Smooth muscle cell (in vitro differentiated cells): ENCODE data around the gene KCNE5. TPM values are rescaled to one million over a fixed set of nuclear protein-coding genes. Genes with fewer than 3 reads are reported as not detected.

Source experiments
- DNase-seq: peaks from one replicate; lab custom pipeline; 2025; ENCODE audit not compliant: unreplicated experiment; lab: John Stamatoyannopoulos, UW
- H2AFZ ChIP-seq: fragments of 200-600 bp; sonication (generic); 2 replicates; pipeline ENCODE4 v1.6.0; 2016; ENCODE audit warnings: antibody characterized with exemption, low read depth, mild to moderate bottlenecking
- H3F3A ChIP-seq: fragments of 200-600 bp; sonication (generic); 2 replicates; pipeline ENCODE4 v1.6.0; 2017; ENCODE audit warnings: antibody characterized with exemption, low read depth
- H3K27ac ChIP-seq: fragments of 200-600 bp; sonication (generic); 2 replicates; pipeline ENCODE4 v1.5.1; 2016; ENCODE audit warnings: low read depth, mild to moderate bottlenecking
- H3K27me3 ChIP-seq: fragments of 200-600 bp; sonication (generic); 2 replicates; pipeline ENCODE4 v1.6.1; 2016; ENCODE audit warnings: low read depth, mild to moderate bottlenecking
- H3K36me3 ChIP-seq: fragments of 200-600 bp; sonication (generic); 2 replicates; pipeline ENCODE4 v1.5.1; 2016; ENCODE audit warnings: low read depth
- H3K4me1 ChIP-seq: fragments of 200-600 bp; sonication (generic); 2 replicates; pipeline ENCODE4 v1.5.1; 2016; ENCODE audit warnings: low read depth
- H3K4me2 ChIP-seq: fragments of 200-600 bp; sonication (generic); 2 replicates; pipeline ENCODE4 v1.6.0; 2016; ENCODE audit warnings: mild to moderate bottlenecking
- H3K4me3 ChIP-seq: fragments of 200-600 bp; sonication (generic); 2 replicates; pipeline ENCODE4 v1.5.1; 2016; ENCODE audit warnings: mild to moderate bottlenecking
- H3K79me2 ChIP-seq: fragments of 200-600 bp; sonication (generic); 2 replicates; pipeline ENCODE4 v1.6.0; 2016; ENCODE audit warnings: low read depth, mild to moderate bottlenecking
- H3K9ac ChIP-seq: fragments of 200-600 bp; sonication (generic); 2 replicates; pipeline ENCODE4 v1.6.0; 2016; ENCODE audit warnings: low read depth
- H3K9me3 ChIP-seq: fragments of 200-600 bp; sonication (generic); replicated peaks from 2 replicates; pipeline ENCODE4 v1.5.1; 2016; ENCODE audit warnings: low read depth
- H4K20me1 ChIP-seq: fragments of 200-600 bp; sonication (generic); 2 replicates; pipeline ENCODE4 v1.6.0; 2016; ENCODE audit warnings: low read depth
- CTCF ChIP-seq: fragments of 200-600 bp; sonication (generic); IDR thresholded peaks from 2 replicates; pipeline ENCODE4 v1.5.1; 2017; ENCODE audit warnings: borderline replicate concordance, mild to moderate bottlenecking, antibody characterized with exemption; ENCODE audit not compliant: insufficient read depth, poor library complexity, severe bottlenecking
- WGBS: methylation state at CpG from one replicate; pipeline ENCODE4 v1.1.7; 2016; ENCODE audit warnings: low lambda C conversion rate; 5-methylcytosine and 5-hydroxymethylcytosine counted together
- polyA plus RNA-seq: library from polyadenylated mRNA; unstranded; fragments of >200 nt; fragmentation: Nextera tagmentation; extraction: Ambion mirVana; gene quantifications from 2 replicates; pipeline ENCODE4 v1.2.1, GENCODE V29; 2016
- total RNA-seq: library from RNA; depleted of rRNA; stranded (reverse); fragments of >200 nt; gene quantifications from 2 replicates; pipeline ENCODE4 v1.2.3, GENCODE V29; 2014

The KCNE5 gene
- total and polyA plus RNA-seq, 2 experiments from 2014 or later = 0.31 TPM; not detected in 1

GRCh38 chrX:109596015-109596414 lies 29.0 kb downstream of the KCNE5 start:
- H3K79me2 ChIP-seq = no peaks in the 10 kb centered on the region
- no peak overlapping the region for H3K9ac ChIP-seq
- whole genome bisulfite sequencing = 62% methylated on average over 3 of the region's 3 CpGs
- no peak overlapping the region for H3K4me2 ChIP-seq
- no peaks in the 10 kb centered on the region for H3K27me3 ChIP-seq
- no peak overlapping the region for H2AFZ ChIP-seq
- no peak for DNase-seq
- H3F3A ChIP-seq = no peaks in the 10 kb centered on the region
- H4K20me1 ChIP-seq = no peaks in the 10 kb centered on the region
- H3K9me3 ChIP-seq = no peaks in the 10 kb centered on the region
- no peaks in the 10 kb centered on the region for H3K36me3 ChIP-seq
- peaks cover 3% of the 10 kb centered on the region for H3K4me1 ChIP-seq
- TF ChIP-seq CTCF = no peak
- no peak overlapping the region for H3K27ac ChIP-seq
- H3K4me3 ChIP-seq = no peak overlapping the region

DNA sequence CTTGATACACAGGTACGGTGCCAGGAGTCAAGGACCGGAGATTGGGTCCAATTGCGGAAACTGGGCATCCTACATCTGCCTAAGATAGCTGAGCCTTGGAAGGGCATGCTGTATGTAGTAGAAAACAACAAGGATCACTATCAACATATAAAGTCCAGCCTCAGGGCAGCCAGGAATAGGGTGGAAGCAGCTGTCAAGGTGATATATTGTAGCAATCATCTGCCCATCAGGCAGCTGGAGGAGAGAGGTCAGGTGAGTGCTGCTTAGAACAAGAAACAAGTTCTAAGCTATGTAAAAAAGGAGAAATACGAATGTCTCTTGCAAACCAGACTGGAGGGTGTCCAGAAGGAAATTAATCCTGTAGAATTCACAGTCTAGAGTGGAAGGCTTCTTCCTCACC lies 34.8 kb downstream of the KCNE5 start:
- Histone ChIP-seq H3K4me3 (no peak overlapping the region), H3F3A (no peaks in the 10 kb centered on the region), H3K27ac (no peak overlapping the region), H3K79me2 (no peaks in the 10 kb centered on the region), H3K9ac (no peak overlapping the region), H3K4me1 (no peaks in the 10 kb centered on the region), H4K20me1 (no peaks in the 10 kb centered on the region), H3K9me3 (no peaks in the 10 kb centered on the region), H2AFZ (no peak overlapping the region), H3K36me3 (no peaks in the 10 kb centered on the region), H3K27me3 (no peaks in the 10 kb centered on the region), H3K4me2 (no peak overlapping the region)
- no peak for DNase-seq
- 73% methylated on average over 4 of the region's 4 CpGs for WGBS
- no peak for TF ChIP-seq CTCF

DNA sequence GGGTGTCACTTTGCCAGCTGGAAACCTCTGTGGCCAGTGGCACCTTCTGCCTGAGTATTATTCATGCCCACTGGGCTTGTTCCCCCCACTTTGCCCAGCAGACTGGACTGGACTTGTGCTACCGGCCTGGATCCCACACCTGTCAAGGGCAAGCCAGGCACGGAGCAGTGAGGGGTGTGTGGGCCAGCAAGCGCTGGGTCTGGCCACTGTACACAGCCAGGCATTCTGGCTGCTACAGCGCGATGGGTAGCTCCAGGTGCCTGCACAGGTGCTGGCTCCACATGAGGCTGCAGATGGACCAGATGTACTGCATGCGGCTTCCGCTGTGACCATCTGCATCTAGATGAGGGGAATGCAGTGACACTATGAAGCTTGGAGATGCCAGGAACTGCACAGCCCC lies 39.5 kb downstream of the KCNE5 start:
- Histone ChIP-seq H3K27ac (no peak overlapping the region), H3K9ac (no peak overlapping the region), H3K9me3 (no peaks in the 10 kb centered on the region), H2AFZ (no peak overlapping the region), H3K4me1 (no peaks in the 10 kb centered on the region), H3K79me2 (no peaks in the 10 kb centered on the region), H3K27me3 (peaks cover 4% of the 10 kb centered on the region), H3K36me3 (no peaks in the 10 kb centered on the region), H3K4me2 (no peak overlapping the region), H4K20me1 (no peaks in the 10 kb centered on the region), H3F3A (no peaks in the 10 kb centered on the region), H3K4me3 (no peak overlapping the region)
- TF ChIP-seq CTCF = no peak
- WGBS = 91% methylated on average over 7 of the region's 7 CpGs
- no peak for DNase-seq

DNA sequence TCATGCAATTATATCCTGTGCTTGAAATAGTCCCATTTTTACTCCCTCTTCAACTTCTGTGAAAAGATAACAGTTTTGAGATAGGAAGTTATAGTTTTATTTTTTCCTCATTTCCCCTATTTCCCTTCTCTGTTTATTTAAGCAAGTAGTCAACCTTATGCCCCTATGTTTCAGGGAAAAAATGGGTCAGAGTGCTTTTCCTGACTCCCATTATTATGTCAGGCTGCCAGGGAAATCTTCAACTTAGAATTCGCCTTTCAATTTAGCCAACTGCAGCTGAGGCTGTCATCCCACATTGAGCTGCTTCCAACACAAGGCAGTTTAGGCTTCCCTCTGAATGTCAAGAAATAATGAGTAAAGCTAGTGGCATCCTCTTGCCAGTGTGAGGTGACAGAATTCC lies 46.1 kb downstream of the KCNE5 start:
- Histone ChIP-seq H3K4me3 (no peak overlapping the region), H3K79me2 (no peaks in the 10 kb centered on the region)
- no peak for TF ChIP-seq CTCF

More for the DNA sequence above, 46.1 kb downstream of the KCNE5 start:
- DNase-seq = no peak
- H3K27me3 ChIP-seq = peaks cover 4% of the 10 kb centered on the region
- 82% methylated on average over 1 of the region's 1 CpG for WGBS
- no peaks in the 10 kb centered on the region for H3K36me3 ChIP-seq
- no peak overlapping the region for H3K9ac ChIP-seq
- H3K27ac ChIP-seq = no peak overlapping the region
- no peaks in the 10 kb centered on the region for H3K9me3 ChIP-seq
- H4K20me1 ChIP-seq = no peaks in the 10 kb centered on the region
- no peaks in the 10 kb centered on the region for H3K4me1 ChIP-seq
- no peaks in the 10 kb centered on the region for H3F3A ChIP-seq
- H2AFZ ChIP-seq = no peak overlapping the region
- no peak overlapping the region for H3K4me2 ChIP-seq
